IMR-90 (cell line): ENCODE data around the gene CLIP3. TPM values are rescaled to one million over a fixed set of nuclear protein-coding genes. Genes with fewer than 3 reads are reported as not detected.

ENCODE experiments used
- ATAC-seq: fragments of 200-7000 bp; cut with Tn5 transposase; 2 replicates; pipeline ENCODE4 v1.9.1; 2020; ENCODE audit warnings: low read depth, mild to moderate bottlenecking, moderate library complexity
- BruUV-seq: library from RNA; stranded (reverse); fragments of 400-500 nt; replicated peaks from 2 replicates; lab custom pipeline; 2021; lab: Mats Ljungman, UMichigan
- CTCF ChIA-PET: fragments of 300-600 bp; formaldehyde crosslinking; extraction: SDS; loops from one replicate; lab custom pipeline; 2021; ENCODE audit warnings: antibody characterized with exemption; lab: Yijun Ruan, JAX
- POLR2A ChIA-PET: fragments of 300-600 bp; sonication (Branson Sonifier 250); formaldehyde crosslinking; loops from one replicate; lab custom pipeline; 2022; ENCODE audit warnings: antibody characterized with exemption; ENCODE audit not compliant: unreplicated experiment; lab: Charles Lee
- DNase-seq: peaks from one replicate; pipeline ENCODE4 v3.0.0; 2013
- H2AFZ ChIP-seq: replicated peaks from 2 replicates; pipeline ENCODE3; 2013; ENCODE audit warnings: low read length, mild to moderate bottlenecking; ENCODE audit not compliant: poor library complexity
- H2AK5ac ChIP-seq: 2 replicates; pipeline ENCODE4 v1.6.1; 2013; ENCODE audit warnings: low read depth, low read length, inconsistent platforms
- H2AK9ac ChIP-seq: replicated peaks from 2 replicates; pipeline ENCODE3; 2013; ENCODE audit warnings: mild to moderate bottlenecking, low read depth, low read length, moderate library complexity; ENCODE audit not compliant: poor library complexity
- H2BK120ac ChIP-seq: 2 replicates; pipeline ENCODE4 v1.6.1; 2013; ENCODE audit warnings: low read depth, low read length, inconsistent platforms
- H2BK15ac ChIP-seq: 3 replicates; pipeline ENCODE4 v1.6.1; 2013; ENCODE audit warnings: low read depth, low read length, inconsistent platforms
- H2BK20ac ChIP-seq: 2 replicates; pipeline ENCODE4 v1.6.1; 2013; ENCODE audit warnings: low read depth, mild to moderate bottlenecking, inconsistent platforms, low read length, moderate library complexity
- H2BK5ac ChIP-seq: 2 replicates; pipeline ENCODE4 v1.6.1; 2013; ENCODE audit warnings: mild to moderate bottlenecking, low read depth, low read length, inconsistent platforms; ENCODE audit not compliant: poor library complexity, severe bottlenecking
- H3K14ac ChIP-seq: replicated peaks from 2 replicates; pipeline ENCODE4 v1.6.1; 2013; ENCODE audit warnings: low read depth, low read length, inconsistent platforms
- H3K18ac ChIP-seq: 2 replicates; pipeline ENCODE4 v1.6.1; 2013; ENCODE audit warnings: low read depth, low read length, control low read depth
- H3K23ac ChIP-seq: 2 replicates; pipeline ENCODE4 v1.6.1; 2013; ENCODE audit warnings: low read depth, low read length, inconsistent platforms
- H3K27ac ChIP-seq: 2 replicates; pipeline ENCODE4 v1.5.1; 2013; ENCODE audit warnings: mild to moderate bottlenecking, control low read depth, low read length; ENCODE audit not compliant: insufficient read depth
- H3K27me3 ChIP-seq: 2 replicates; pipeline ENCODE4 v1.6.1; 2013; ENCODE audit warnings: low read length; ENCODE audit not compliant: control insufficient read depth, insufficient read depth
- H3K36me3 ChIP-seq: 2 replicates; pipeline ENCODE4 v1.6.1; 2013; ENCODE audit warnings: low read length, mixed read lengths; ENCODE audit not compliant: control insufficient read depth, insufficient read depth
- H3K4ac ChIP-seq: 2 replicates; pipeline ENCODE4 v1.6.1; 2013; ENCODE audit warnings: low read depth, low read length, inconsistent platforms
- H3K4me1 ChIP-seq: 2 replicates; pipeline ENCODE4 v1.6.1; 2013; ENCODE audit warnings: low read length, mixed read lengths; ENCODE audit not compliant: control insufficient read depth, insufficient read depth
- H3K4me2 ChIP-seq: 2 replicates; pipeline ENCODE4 v1.6.1; 2013; ENCODE audit warnings: low read depth, mild to moderate bottlenecking, control low read depth, low read length, moderate library complexity
- H3K4me3 ChIP-seq: 2 replicates; pipeline ENCODE4 v1.5.1; 2013; ENCODE audit warnings: low read depth, mild to moderate bottlenecking, control low read depth, low read length, moderate library complexity; ENCODE audit not compliant: insufficient read depth
- H3K56ac ChIP-seq: 2 replicates; pipeline ENCODE4 v1.6.1; 2013; ENCODE audit warnings: low read length, inconsistent platforms; ENCODE audit not compliant: insufficient read depth; ENCODE audit errors: extremely low read depth
- H3K79me1 ChIP-seq, 2 experiments: 2 replicates each; pipeline ENCODE4 v1.6.1; 2013; ENCODE audit warnings: low read length in 2 of 2, inconsistent platforms in 1 of 2, low read depth in 1 of 2
- H3K9ac ChIP-seq: 2 replicates; pipeline ENCODE4 v1.6.1; 2013; ENCODE audit warnings: low read depth, low read length, control low read depth
- H3K9me1 ChIP-seq: 2 replicates; pipeline ENCODE4 v1.6.1; 2013; ENCODE audit warnings: low read length, inconsistent platforms; ENCODE audit not compliant: insufficient read depth
- H3K9me3 ChIP-seq: 2 replicates; pipeline ENCODE4 v1.6.1; 2013; ENCODE audit warnings: low read length; ENCODE audit not compliant: control insufficient read depth, insufficient read depth
- H4K20me1 ChIP-seq: 2 replicates; pipeline ENCODE4 v1.6.1; 2013; ENCODE audit warnings: low read length, inconsistent platforms; ENCODE audit not compliant: insufficient read depth
- H4K5ac ChIP-seq: 2 replicates; pipeline ENCODE4 v1.6.1; 2013; ENCODE audit warnings: mild to moderate bottlenecking, low read depth, low read length, control low read depth
- H4K8ac ChIP-seq, 2 experiments: 2 replicates each; pipeline ENCODE4 v1.6.1; 2013; ENCODE audit warnings: low read depth in 2 of 2, low read length in 2 of 2, control low read depth in 1 of 2, inconsistent platforms in 1 of 2
- H4K91ac ChIP-seq: 2 replicates; pipeline ENCODE4 v1.6.1; 2013; ENCODE audit warnings: low read depth, low read length, inconsistent platforms; ENCODE audit not compliant: insufficient read depth
- BHLHE40 ChIP-seq: fragments of 150-350 bp; IDR thresholded peaks from 2 replicates; pipeline ENCODE4 v1.6.1; 2016; ENCODE audit warnings: mild to moderate bottlenecking, low read depth, low read length
- CHD1 ChIP-seq: IDR thresholded peaks from 2 replicates; pipeline ENCODE4 v1.6.1; 2012; ENCODE audit warnings: low read depth, low read length, improper control_type of control experiment
- CTCF ChIP-seq: conservative IDR thresholded peaks from 2 replicates; pipeline ENCODE4 v1.5.1; 2012; ENCODE audit warnings: mild to moderate bottlenecking, low read depth, low read length, improper control_type of control experiment
- FOS ChIP-seq: fragments of 150-350 bp; IDR thresholded peaks from 2 replicates; pipeline ENCODE4 v1.6.1; 2016; ENCODE audit warnings: low read depth, low read length
- MAFK ChIP-seq: IDR thresholded peaks from 2 replicates; pipeline ENCODE4 v1.6.1; 2012; ENCODE audit warnings: low read depth, low read length, improper control_type of control experiment
- NFE2L2 ChIP-seq: fragments of 150-350 bp; IDR thresholded peaks from 2 replicates; pipeline ENCODE4 v1.6.1; 2016; ENCODE audit warnings: low read depth, mild to moderate bottlenecking, low read length
- RAD21 ChIP-seq: IDR thresholded peaks from 2 replicates; pipeline ENCODE4 v1.6.1; 2012; ENCODE audit warnings: low read length, improper control_type of control experiment
- RFX5 ChIP-seq: IDR thresholded peaks from 2 replicates; pipeline ENCODE4 v1.8.0; 2012; ENCODE audit warnings: low read depth, mild to moderate bottlenecking, low read length, moderate library complexity
- WGBS, 2 experiments: methylation state at CpG; one replicate each; pipeline versions ENCODE4 v1.1.5 to v1.1.7; 2013; ENCODE audit warnings: missing lambda C conversion rate in 2 of 2; ENCODE audit not compliant: insufficient read length in 1 of 2; ENCODE audit errors: extremely low coverage in 2 of 2; 5-methylcytosine and 5-hydroxymethylcytosine counted together
- dilution Hi-C: fragments of 300-500 bp; cut with HindIII; formaldehyde crosslinking; loops from one replicate; pipeline ENCODE4 v1.14.3; 2018; ENCODE audit warnings: low sequenced_read_pairs; ENCODE audit not compliant: unreplicated experiment
- in situ Hi-C: fragments of 300-500 bp; cut with MboI; formaldehyde crosslinking; loops from 3 replicates; pipeline ENCODE4 v1.14.3; 2019; ENCODE audit warnings: low sequenced_read_pairs, inconsistent platforms, mixed read lengths
- intact Hi-C: fragments of 100-400 bp; cut with micrococcal nuclease; formaldehyde crosslinking; loops from 2 replicates; pipeline ENCODE4 v1.10.0; 2022
- polyA plus RNA-seq, 3 experiments: library from polyadenylated mRNA; depleted of rRNA; stranded (reverse); fragments of >200 nt; gene quantifications; 2 replicates each; pipeline ENCODE4 v1.2.3, GENCODE V29; 2012; ENCODE audit warnings: low replicate concordance in 1 of 3
- total RNA-seq: library from RNA; depleted of rRNA; stranded (reverse); fragments of >200 nt; gene quantifications from 2 replicates; pipeline ENCODE4 v1.2.3, GENCODE V29; 2012

Gene CLIP3
- total and polyA plus RNA-seq, 2 of the 4 experiments (the other 2 are of a cell fraction) = 5.4 to 28.7 TPM

DNA sequence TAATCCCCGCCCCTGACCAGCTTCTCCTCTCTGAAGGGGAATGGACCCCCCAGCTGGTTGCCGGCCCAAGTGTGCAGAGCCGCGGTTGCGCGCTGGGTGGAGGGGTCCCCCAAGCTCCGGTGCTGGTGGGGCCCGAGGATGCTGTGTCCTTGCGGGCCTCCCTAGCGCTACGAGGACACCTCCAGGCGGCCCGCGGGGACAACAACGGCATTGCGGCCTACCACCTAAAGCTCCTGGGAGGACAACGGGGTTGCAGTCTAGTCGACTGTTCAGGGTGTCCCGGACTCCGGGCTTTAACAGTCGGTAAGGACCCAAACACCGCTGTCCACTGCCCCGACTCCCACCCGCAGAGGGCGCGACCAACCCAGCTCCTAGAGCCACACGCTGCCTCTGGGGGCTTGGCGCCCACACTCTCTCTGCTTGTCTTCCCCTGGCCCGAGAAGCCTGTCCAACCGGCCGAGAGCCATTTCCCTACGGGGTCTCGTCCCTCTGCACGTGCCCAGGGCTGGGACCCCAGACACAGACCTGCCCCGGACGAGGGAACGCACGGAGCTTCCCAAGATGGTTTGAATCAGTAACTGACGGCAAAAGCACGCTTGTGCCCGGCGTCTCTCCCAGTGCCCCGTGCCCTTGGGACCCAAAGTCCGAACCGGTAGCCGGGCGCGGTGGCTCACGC lies 38.6 kb downstream of the CLIP3 start:
- H2BK5ac ChIP-seq = no peak overlapping the region
- H2AK5ac ChIP-seq = no peak overlapping the region
- H2AFZ ChIP-seq = peak overlapping the region; percentile 74
- no peaks in the 10 kb centered on the region; the same call in 1 of the 2 replicates for H3K9me1 ChIP-seq
- no peak overlapping the region for H3K9ac ChIP-seq
- no TSS peak for BruUV-seq
- H3K36me3 ChIP-seq = peaks cover 2% of the 10 kb centered on the region; the same call in 1 of the 2 replicates
- H4K8ac ChIP-seq = peak overlapping the region; percentile 5 to 83; a peak in 2 of 4 replicates
- no peak overlapping the region for H3K18ac ChIP-seq
- POLR2A ChIA-PET = no interaction called here
- no peak overlapping the region for H2AK9ac ChIP-seq
- H3K23ac ChIP-seq = no peak overlapping the region
- no peak overlapping the region for H4K91ac ChIP-seq
- DNase-seq (no peak), ATAC-seq (no peak)
- WGBS, 2 experiments = 46% methylated on average over 21 of the region's 49 CpGs; no CpG with 5 or more reads in 1 of the 2 experiments
- H3K27ac ChIP-seq = no peak overlapping the region
- H3K4ac ChIP-seq = no peak overlapping the region
- peaks cover 13 to 34% of the 10 kb centered on the region in 2 experiments; a peak in 3 of 4 replicates for H3K79me1 ChIP-seq
- intact Hi-C loops = loop anchor here (2.0 kb wide), 1 partner anchor 61 kb away; the partner anchor contains the start of genes THAP8 and WDR62
- H2BK20ac ChIP-seq = no peak overlapping the region
- peaks cover 8% of the 10 kb centered on the region; the same call in 1 of the 2 replicates for H4K20me1 ChIP-seq
- no peak overlapping the region for H3K56ac ChIP-seq
- dilution Hi-C loops = no loop called here
- H3K9me3 ChIP-seq = no peaks in the 10 kb centered on the region
- no peak overlapping the region for H2BK15ac ChIP-seq
- H3K27me3 ChIP-seq = no peaks in the 10 kb centered on the region; the same call in 1 of the 2 replicates
- no peak overlapping the region for H3K4me2 ChIP-seq
- H2BK120ac ChIP-seq = no peak overlapping the region
- in situ Hi-C loops = no loop called here
- CTCF ChIA-PET = interaction anchor here (1.4 kb wide), 1 partner anchor 47 kb away, joined by 3 read pairs; no protein-coding TSS in a partner anchor
- peaks cover 1% of the 10 kb centered on the region; the same call in 1 of the 2 replicates for H3K4me1 ChIP-seq
- no peak overlapping the region for H3K14ac ChIP-seq
- TF ChIP-seq CTCF = no peak
- TF ChIP-seq CHD1 = no peak
- no peak for TF ChIP-seq MAFK
- TF ChIP-seq RAD21 = no peak
- no peak for TF ChIP-seq NFE2L2
- no peak for TF ChIP-seq BHLHE40
- TF ChIP-seq RFX5 = no peak
- no peak for TF ChIP-seq FOS
- H3K4me3 ChIP-seq = no peak overlapping the region
- peak overlapping the region; percentile 32 for H4K5ac ChIP-seq
